Measurements from ENCODE around the gene ZNF598. TPM values are rescaled to one million over a fixed set of nuclear protein-coding genes. Genes with fewer than 3 reads are reported as not detected.

Gene ZNF598
- total RNA-seq, 1 donor from 2014 or later: 46.0 TPM

DNA sequence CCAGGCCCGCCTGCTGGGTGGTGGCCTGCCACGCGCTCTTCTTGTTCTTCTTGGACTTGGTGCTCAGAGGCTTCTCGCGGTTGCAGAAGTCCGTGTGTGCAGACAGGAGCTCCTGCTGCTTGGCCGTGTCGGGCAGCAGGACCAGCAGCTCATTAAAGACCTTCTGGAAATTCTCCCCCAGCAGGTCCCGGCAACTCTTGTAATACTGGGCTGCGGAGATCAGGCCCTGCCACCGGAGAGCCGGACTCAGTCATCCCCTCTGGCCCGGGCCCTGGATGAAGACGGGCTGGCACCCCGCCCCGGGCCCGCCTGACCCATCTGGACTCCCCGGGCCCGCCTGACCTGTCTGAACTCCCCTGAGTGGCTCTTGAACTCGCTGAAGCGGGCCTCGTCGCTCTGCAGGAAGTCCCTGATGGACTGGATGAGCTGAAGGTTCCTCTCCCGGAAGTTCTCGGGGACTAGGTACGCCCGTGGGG is 11.2 kb downstream of the ZNF598 start:
- Histone ChIP-seq H3K36me3 (ENCODE audit: insufficient read depth, low read length) (peaks cover 8% of the 10 kb centered on the region), H3K27me3 (ENCODE audit: insufficient read depth, low read length) (no peaks in the 10 kb centered on the region), H4K20me1 (ENCODE audit: insufficient read depth, low read length) (peaks cover 42% of the 10 kb centered on the region), H3K4me2 (ENCODE audit: low read length) (no peak overlapping the region), H3K4me3 (ENCODE audit: insufficient read depth, low read depth, low read length) (no peak overlapping the region), H3K4me1 (ENCODE audit: insufficient read depth, low read length) (peaks cover 3% of the 10 kb centered on the region), H2AFZ (ENCODE audit: low read depth, low read length) (no peak overlapping the region), H3K27ac (ENCODE audit: low read depth, low read length) (no peak overlapping the region), H3K9ac (ENCODE audit: low read length) (no peak overlapping the region), H3K79me2 (ENCODE audit: insufficient read depth, low read length) (peaks cover 24% of the 10 kb centered on the region), H3K9me3 (ENCODE audit: insufficient read depth, low read depth, low read length) (no peaks in the 10 kb centered on the region)
- H3K9me3 Mint-ChIP-seq (ENCODE audit: unreplicated experiment): no peaks in the 10 kb centered on the region
- no peaks in the 10 kb centered on the region for H3K27me3 Mint-ChIP-seq (ENCODE audit: low read depth, unreplicated experiment)
- H3K4me1 Mint-ChIP-seq (ENCODE audit: low read depth, unreplicated experiment): peaks cover 2% of the 10 kb centered on the region
- no peak overlapping the region for H3K4me3 Mint-ChIP-seq (ENCODE audit: unreplicated experiment)
- H3K36me3 Mint-ChIP-seq (ENCODE audit: low read depth, unreplicated experiment): peaks cover 11% of the 10 kb centered on the region
- TF ChIP-seq CTCF (IDR thresholded peaks at IDR 0.05; ENCODE audit: insufficient read depth, low read depth, low read length): no peak
- TF ChIP-seq EZH2 (IDR thresholded peaks at IDR 0.05; ENCODE audit: insufficient read depth, low read length): no peak
- H3K27ac Mint-ChIP-seq (ENCODE audit: unreplicated experiment): no peak overlapping the region
- FAIRE-seq (no peak), DNase-seq (ENCODE audit: low read depth) (no peak)

GRCh38 chr16:1997494-1998359 is 11.9 kb downstream of the ZNF598 start:
- H3K4me1 Mint-ChIP-seq (ENCODE audit: low read depth, unreplicated experiment): peaks cover 2% of the 10 kb centered on the region
- no peak for TF ChIP-seq EZH2 (IDR thresholded peaks at IDR 0.05; ENCODE audit: insufficient read depth, low read length)
- no peak for TF ChIP-seq CTCF (IDR thresholded peaks at IDR 0.05; ENCODE audit: insufficient read depth, low read depth, low read length)
- no peak overlapping the region for H3K27ac Mint-ChIP-seq (ENCODE audit: unreplicated experiment)
- no peak overlapping the region for H3K4me2 ChIP-seq (ENCODE audit: low read length)
- FAIRE-seq (peak; percentile 89), DNase-seq (ENCODE audit: low read depth) (no peak)
- no peaks in the 10 kb centered on the region for H3K9me3 Mint-ChIP-seq (ENCODE audit: unreplicated experiment)
- no peak overlapping the region for H3K27ac ChIP-seq (ENCODE audit: low read depth, low read length)
- peaks cover 17% of the 10 kb centered on the region for H3K79me2 ChIP-seq (ENCODE audit: insufficient read depth, low read length)
- no peak overlapping the region for H3K9ac ChIP-seq (ENCODE audit: low read length)
- H3K9me3 ChIP-seq (ENCODE audit: insufficient read depth, low read depth, low read length): no peaks in the 10 kb centered on the region
- peaks cover 11% of the 10 kb centered on the region for H3K36me3 Mint-ChIP-seq (ENCODE audit: low read depth, unreplicated experiment)
- peaks cover 8% of the 10 kb centered on the region for H3K36me3 ChIP-seq (ENCODE audit: insufficient read depth, low read length)
- no peaks in the 10 kb centered on the region for H3K27me3 Mint-ChIP-seq (ENCODE audit: low read depth, unreplicated experiment)
- peaks cover 35% of the 10 kb centered on the region for H4K20me1 ChIP-seq (ENCODE audit: insufficient read depth, low read length)
- no peak overlapping the region for H3K4me3 Mint-ChIP-seq (ENCODE audit: unreplicated experiment)
- no peaks in the 10 kb centered on the region for H3K27me3 ChIP-seq (ENCODE audit: insufficient read depth, low read length)
- no peak overlapping the region for H2AFZ ChIP-seq (ENCODE audit: low read depth, low read length)
- peaks cover 3% of the 10 kb centered on the region for H3K4me1 ChIP-seq (ENCODE audit: insufficient read depth, low read length)
- H3K4me3 ChIP-seq (ENCODE audit: insufficient read depth, low read depth, low read length): no peak overlapping the region

DNA sequence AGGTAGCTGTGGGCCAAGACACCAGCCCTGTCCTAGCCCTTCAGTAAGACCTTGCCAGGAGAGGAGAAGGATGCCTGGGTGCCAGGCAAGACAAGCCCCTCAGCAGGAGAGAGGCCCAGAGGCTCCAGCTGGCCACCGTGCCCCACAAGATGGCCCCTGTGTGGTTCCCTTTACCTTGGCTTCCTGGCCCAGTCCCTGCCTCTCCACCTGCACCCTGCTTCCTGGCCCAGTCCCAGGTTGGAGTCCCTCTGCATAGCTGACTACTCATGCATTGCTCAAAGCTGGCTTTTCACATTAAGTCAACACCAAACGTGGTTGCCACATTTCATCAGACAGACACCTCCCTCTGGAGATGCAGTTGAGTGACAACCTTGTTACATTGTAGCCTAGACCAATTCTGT is 15.9 kb downstream of the ZNF598 start:
- Histone ChIP-seq H3K79me2 (ENCODE audit: insufficient read depth, low read length) (no peaks in the 10 kb centered on the region), H3K4me1 (ENCODE audit: insufficient read depth, low read length) (peaks cover 16% of the 10 kb centered on the region), H3K27ac (ENCODE audit: low read depth, low read length) (no peak overlapping the region), H2AFZ (ENCODE audit: low read depth, low read length) (no peak overlapping the region), H3K4me2 (ENCODE audit: low read length) (no peak overlapping the region), H3K27me3 (ENCODE audit: insufficient read depth, low read length) (peaks cover 25% of the 10 kb centered on the region), H3K36me3 (ENCODE audit: insufficient read depth, low read length) (peaks cover 6% of the 10 kb centered on the region), H3K4me3 (ENCODE audit: insufficient read depth, low read depth, low read length) (no peak overlapping the region), H3K9ac (ENCODE audit: low read length) (no peak overlapping the region), H3K9me3 (ENCODE audit: insufficient read depth, low read depth, low read length) (peaks cover 3% of the 10 kb centered on the region), H4K20me1 (ENCODE audit: insufficient read depth, low read length) (peaks cover 16% of the 10 kb centered on the region)
- H3K4me1 Mint-ChIP-seq (ENCODE audit: low read depth, unreplicated experiment): peaks cover 2% of the 10 kb centered on the region
- no peaks in the 10 kb centered on the region for H3K9me3 Mint-ChIP-seq (ENCODE audit: unreplicated experiment)
- no peak overlapping the region for H3K4me3 Mint-ChIP-seq (ENCODE audit: unreplicated experiment)
- DNase-seq (ENCODE audit: low read depth) (no peak), FAIRE-seq (no peak)
- TF ChIP-seq EZH2 (IDR thresholded peaks at IDR 0.05; ENCODE audit: insufficient read depth, low read length): no peak
- TF ChIP-seq CTCF (IDR thresholded peaks at IDR 0.05; ENCODE audit: insufficient read depth, low read depth, low read length): no peak
- peaks cover 14% of the 10 kb centered on the region for H3K27me3 Mint-ChIP-seq (ENCODE audit: low read depth, unreplicated experiment)
- H3K36me3 Mint-ChIP-seq (ENCODE audit: low read depth, unreplicated experiment): peaks cover 8% of the 10 kb centered on the region
- H3K27ac Mint-ChIP-seq (ENCODE audit: unreplicated experiment): no peak overlapping the region

Measured in astrocyte (in vitro differentiated cells and primary cell).